Smooth muscle cell of the brain vasculature (primary cell): ENCODE measurements around the gene ENOX1.
A peak's percentile ranks its signal among the peaks of the same experiment; 100 is the strongest.

Experiments
- DNase-seq: peaks from one replicate; pipeline ENCODE4 v3.0.0-alpha.2; 2012; ENCODE audit warnings: low read depth, low spot score

The ENOX1 gene

GRCh38 chr13:43316281-43316680 is 470.5 kb downstream of the ENOX1 start:
- DNase-seq: no peak

- no peak for DNase-seq
These were observed 471.2 kb downstream of the ENOX1 start for GRCh38 chr13:43315522-43315921.

GRCh38 chr13:43309311-43309710 is 477.5 kb downstream of the ENOX1 start:
- no peak for DNase-seq

GRCh38 chr13:43307921-43308433 is 478.8 kb downstream of the ENOX1 start:
- peak; percentile 78 for DNase-seq

- DNase-seq: no peak
These were observed 479.4 kb downstream of the ENOX1 start for GRCh38 chr13:43307221-43307920.

- DNase-seq: no peak
These were observed 480.4 kb downstream of the ENOX1 start for GRCh38 chr13:43306372-43306771.

GRCh38 chr13:43305416-43305815 is 481.4 kb downstream of the ENOX1 start:
- DNase-seq: no peak

- DNase-seq: no peak
These were observed 481.8 kb downstream of the ENOX1 start for GRCh38 chr13:43304945-43305344.

- DNase-seq: no peak
These were observed 482.3 kb downstream of the ENOX1 start for GRCh38 chr13:43304449-43304848.

GRCh38 chr13:43303033-43303729 is 483.6 kb downstream of the ENOX1 start:
- DNase-seq: no peak

GRCh38 chr13:43301346-43301969 is 485.3 kb downstream of the ENOX1 start:
- no peak for DNase-seq

- DNase-seq: no peak
These were observed 485.9 kb downstream of the ENOX1 start for GRCh38 chr13:43300865-43301264.

- no peak for DNase-seq
These were observed 487.4 kb downstream of the ENOX1 start for GRCh38 chr13:43299374-43299773.

GRCh38 chr13:43298816-43299215 is 488.0 kb downstream of the ENOX1 start:
- no peak for DNase-seq

GRCh38 chr13:43297967-43298678 is 488.6 kb downstream of the ENOX1 start:
- DNase-seq: no peak

GRCh38 chr13:43295825-43296564 is 490.8 kb downstream of the ENOX1 start:
- DNase-seq: no peak

- no peak for DNase-seq
These were observed 491.5 kb downstream of the ENOX1 start for GRCh38 chr13:43295321-43295720.

GRCh38 chr13:43294412-43294811 is 492.4 kb downstream of the ENOX1 start:
- DNase-seq: no peak

GRCh38 chr13:43293986-43294385 is 492.8 kb downstream of the ENOX1 start:
- DNase-seq: no peak

- DNase-seq: no peak
These were observed 493.2 kb downstream of the ENOX1 start for GRCh38 chr13:43293561-43293960.

- DNase-seq: no peak
These were observed 493.8 kb downstream of the ENOX1 start for GRCh38 chr13:43293008-43293407.
